Lower leg skin (tissue), 4 donors: ENCODE results near the gene DENR. TPM values are rescaled to one million over a fixed set of nuclear protein-coding genes. Genes with fewer than 3 reads are reported as not detected.

Source experiments
- DNase-seq, 2 donors: peaks; one replicate each; pipeline ENCODE4 v3.0.0-alpha.2; 2019; ENCODE audit warnings: low spot score in 2 of 2
- H3K4me3 ChIP-seq: fragments of 200-600 bp; sonication (generic); 2 replicates; pipeline ENCODE4 v1.5.1; 2017; ENCODE audit warnings: mild to moderate bottlenecking, low read depth; ENCODE audit not compliant: poor library complexity, severe bottlenecking
- POLR2A ChIP-seq, 2 donors: fragments of 450-650 bp; IDR thresholded peaks; one replicate each; pipeline ENCODE4 v1.6.1; 2016 to 2017; ENCODE audit warnings: antibody characterized with exemption in 2 of 2, mild to moderate bottlenecking in 1 of 2, moderate library complexity in 1 of 2
- WGBS, 2 donors: methylation state at CpG; one replicate each; pipeline ENCODE4 v1.1.5; 2018; 5-methylcytosine and 5-hydroxymethylcytosine counted together
- intact Hi-C: fragments of 100-400 bp; cut with DNase I; formaldehyde crosslinking; loops from one replicate; pipeline ENCODE4 v1.15.0; 2023; ENCODE audit warnings: low total_unique reads
- total RNA-seq, 4 donors: library from RNA; depleted of rRNA; stranded (reverse); fragments of >200 nt; gene quantifications; one replicate each; pipeline ENCODE4 v1.1.0, GENCODE V29; 2016
- TF ChIP-seq, protein P1 (sequence below), 3 donors: fragments of 450-650 bp; IDR thresholded peaks; one replicate each; pipeline ENCODE4 v1.5.1; 2016; ENCODE audit warnings: antibody characterized with exemption in 3 of 3, mild to moderate bottlenecking in 3 of 3, moderate library complexity in 2 of 3

The DENR gene
- total RNA-seq, 4 donors from 2014 or later: 22.1 to 30.4 (median 24.2) TPM

DNA sequence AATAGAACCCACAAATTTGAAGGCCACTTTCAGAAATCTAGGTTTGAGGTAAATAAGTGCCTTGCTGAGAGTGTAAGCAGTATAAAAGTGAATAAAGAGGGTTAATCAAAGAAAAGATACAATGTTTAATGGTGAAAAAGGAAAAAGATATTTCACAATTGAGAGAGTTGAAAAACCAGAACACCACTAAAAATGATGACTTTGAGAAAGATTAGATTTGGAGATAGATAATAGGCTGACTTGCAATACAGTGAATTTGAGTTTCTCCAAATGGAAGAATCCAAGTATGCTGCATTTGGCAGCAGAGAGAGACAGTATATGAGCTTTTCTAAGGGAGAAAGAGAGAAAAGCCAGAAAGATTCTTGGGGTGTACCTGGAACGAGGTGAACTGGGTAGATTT, 2.2 kb downstream of the DENR start:
- WGBS, 2 donors: 95 to 100% methylated on average over 1 of the region's 1 CpG
- no peak overlapping the region for H3K4me3 ChIP-seq
- no peak for TF ChIP-seq POLR2A (IDR thresholded peaks at IDR 0.05)
- TF ChIP-seq, protein P1, sequence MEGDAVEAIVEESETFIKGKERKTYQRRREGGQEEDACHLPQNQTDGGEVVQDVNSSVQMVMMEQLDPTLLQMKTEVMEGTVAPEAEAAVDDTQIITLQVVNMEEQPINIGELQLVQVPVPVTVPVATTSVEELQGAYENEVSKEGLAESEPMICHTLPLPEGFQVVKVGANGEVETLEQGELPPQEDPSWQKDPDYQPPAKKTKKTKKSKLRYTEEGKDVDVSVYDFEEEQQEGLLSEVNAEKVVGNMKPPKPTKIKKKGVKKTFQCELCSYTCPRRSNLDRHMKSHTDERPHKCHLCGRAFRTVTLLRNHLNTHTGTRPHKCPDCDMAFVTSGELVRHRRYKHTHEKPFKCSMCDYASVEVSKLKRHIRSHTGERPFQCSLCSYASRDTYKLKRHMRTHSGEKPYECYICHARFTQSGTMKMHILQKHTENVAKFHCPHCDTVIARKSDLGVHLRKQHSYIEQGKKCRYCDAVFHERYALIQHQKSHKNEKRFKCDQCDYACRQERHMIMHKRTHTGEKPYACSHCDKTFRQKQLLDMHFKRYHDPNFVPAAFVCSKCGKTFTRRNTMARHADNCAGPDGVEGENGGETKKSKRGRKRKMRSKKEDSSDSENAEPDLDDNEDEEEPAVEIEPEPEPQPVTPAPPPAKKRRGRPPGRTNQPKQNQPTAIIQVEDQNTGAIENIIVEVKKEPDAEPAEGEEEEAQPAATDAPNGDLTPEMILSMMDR (IDR thresholded peaks at IDR 0.05): no peak
- intact Hi-C loops: loop anchor here (5.0 kb wide), 2 partner anchors 117 to 227 kb away; partner anchors contain the start of genes KNTC1 and RSRC2
- DNase-seq: no peak

DNA sequence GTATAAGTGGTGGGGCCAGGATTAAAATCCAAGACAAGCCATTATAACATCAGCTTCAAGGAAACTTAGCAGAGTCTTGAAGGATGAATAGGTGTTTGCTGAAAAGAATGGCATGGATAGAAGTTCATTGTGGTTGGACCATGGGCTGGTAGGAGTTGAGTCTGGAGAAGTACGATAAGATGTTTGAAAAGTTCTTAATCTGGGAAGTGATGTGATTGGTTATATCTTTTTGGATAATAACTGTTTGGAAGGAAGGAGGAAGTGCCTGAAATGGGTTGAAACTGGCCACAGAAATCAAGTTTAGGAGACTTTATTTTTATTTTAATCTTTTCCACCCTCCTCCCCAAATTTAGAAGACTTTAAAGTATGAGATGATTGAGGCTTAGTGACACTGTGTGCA, 4.9 kb downstream of the DENR start:
- WGBS, 2 donors: 84 to 86% methylated on average over 1 of the region's 1 CpG
- DNase-seq: no peak
- H3K4me3 ChIP-seq: no peak overlapping the region
- intact Hi-C loops: no loop called here
- TF ChIP-seq POLR2A (IDR thresholded peaks at IDR 0.05): no peak
- TF ChIP-seq, protein P1 (IDR thresholded peaks at IDR 0.05): no peak

DNA sequence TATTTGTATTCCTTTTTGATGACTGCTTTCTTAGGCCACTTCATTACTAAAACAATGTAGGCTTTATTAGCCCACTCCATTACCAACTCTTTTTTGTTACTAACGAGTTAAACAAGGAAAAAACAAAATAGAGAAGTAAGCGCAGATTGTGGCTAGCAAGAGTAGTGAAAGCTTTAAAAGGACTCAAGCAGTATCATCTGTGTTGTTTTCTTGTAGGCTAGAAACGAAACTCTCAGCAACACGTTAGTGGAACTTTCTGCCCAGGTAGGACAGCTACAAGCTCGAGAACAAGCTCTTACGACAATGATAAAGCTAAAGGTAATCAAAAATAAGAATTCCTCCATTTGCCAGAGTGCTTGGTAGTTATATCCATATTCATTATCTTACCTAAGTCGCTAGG, 32.9 kb downstream of the DENR start:
- no peak overlapping the region for H3K4me3 ChIP-seq
- intact Hi-C loops: no loop called here
- TF ChIP-seq, protein P1 (IDR thresholded peaks at IDR 0.05): no peak
- no peak for TF ChIP-seq POLR2A (IDR thresholded peaks at IDR 0.05)
- 86 to 87% methylated on average over 7 of the region's 7 CpGs for WGBS, 2 donors
- DNase-seq: no peak

DNA sequence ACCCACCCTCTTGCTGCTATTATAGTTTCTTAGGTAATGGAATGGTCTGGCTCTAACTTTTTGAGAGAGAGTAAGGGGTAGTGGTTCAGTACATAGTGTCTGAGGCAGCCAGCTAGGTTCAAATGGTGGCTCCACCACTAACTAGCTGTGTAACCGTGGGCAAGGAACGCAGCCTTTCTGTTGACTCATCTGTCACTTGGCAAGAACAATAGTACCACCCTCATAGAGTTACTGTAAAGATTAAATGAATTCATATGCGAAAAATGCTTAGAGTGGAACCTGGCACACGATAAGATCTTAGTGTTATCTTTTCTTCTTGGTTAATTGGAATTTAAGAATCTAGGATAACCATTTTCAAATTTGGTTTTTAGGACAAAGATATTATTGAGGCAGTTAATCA, 35.8 kb downstream of the DENR start:
- 39 to 51% methylated on average over 4 of the region's 4 CpGs for WGBS, 2 donors
- H3K4me3 ChIP-seq: no peak overlapping the region
- intact Hi-C loops: no loop called here
- TF ChIP-seq, protein P1 (IDR thresholded peaks at IDR 0.05): no peak
- no peak for TF ChIP-seq POLR2A (IDR thresholded peaks at IDR 0.05)
- DNase-seq: no peak

DNA sequence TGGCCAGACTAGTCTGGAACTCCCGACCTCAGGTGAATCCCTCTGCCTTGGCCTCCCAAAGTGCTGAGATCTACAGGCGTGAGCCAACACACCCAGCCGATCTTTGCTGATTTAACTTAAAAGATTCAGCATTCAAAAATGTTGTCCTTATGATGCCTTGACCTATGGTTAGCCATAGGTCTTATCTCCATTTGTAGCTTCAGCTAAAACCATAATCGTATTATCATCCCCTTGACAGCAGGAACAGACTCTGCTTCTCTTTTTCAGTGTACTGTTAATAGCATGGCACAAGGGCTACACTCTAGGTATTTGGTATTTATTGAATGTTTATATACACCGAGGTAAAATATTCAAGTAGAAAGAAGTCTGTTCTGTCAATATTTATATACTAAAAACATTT, 37.0 kb downstream of the DENR start:
- WGBS, 2 donors: 88 to 91% methylated on average over 5 of the region's 5 CpGs
- no peak overlapping the region for H3K4me3 ChIP-seq
- DNase-seq: no peak
- intact Hi-C loops: loop anchor here (5.0 kb wide), 1 partner anchor 168 kb away; no protein-coding TSS in a partner anchor
- TF ChIP-seq POLR2A (IDR thresholded peaks at IDR 0.05): no peak
- TF ChIP-seq, protein P1 (IDR thresholded peaks at IDR 0.05): no peak

DNA sequence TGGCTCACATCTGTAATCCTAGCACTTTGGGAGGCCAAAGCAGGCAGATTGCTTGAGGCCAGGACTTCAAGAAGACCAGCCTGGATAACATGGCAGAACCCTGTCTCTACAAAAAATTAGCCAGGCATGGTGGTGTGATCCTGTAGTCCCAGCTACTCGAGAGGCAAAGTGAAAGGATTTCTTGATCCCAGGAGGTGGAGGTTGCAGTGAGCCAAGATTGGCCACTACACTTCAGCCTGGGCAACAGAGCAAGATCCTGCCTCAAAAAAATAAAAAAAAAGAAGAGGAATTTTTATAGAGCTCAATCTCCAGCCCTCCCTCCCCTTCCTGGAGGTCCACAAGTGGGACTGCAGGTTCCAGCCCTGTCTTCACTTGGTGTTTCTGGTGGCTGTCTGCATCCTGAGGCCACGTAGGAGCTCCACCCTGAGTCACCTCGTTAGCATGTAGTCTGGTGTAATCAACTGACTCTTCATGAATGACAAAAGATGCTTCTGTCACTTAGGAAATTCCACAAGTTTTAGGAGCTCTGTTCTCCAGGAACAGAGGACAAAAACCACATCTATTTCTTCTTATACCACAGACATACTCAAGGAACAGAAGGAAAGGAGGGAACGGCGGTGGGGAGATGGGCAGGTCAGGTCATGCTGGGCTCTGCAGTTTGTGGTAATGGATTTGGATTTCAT, 37.9 kb downstream of the DENR start:
- no peak for DNase-seq
- 61 to 68% methylated on average over 5 of the region's 5 CpGs for WGBS, 2 donors
- intact Hi-C loops: loop anchor here (5.0 kb wide), 1 partner anchor 167 kb away; no protein-coding TSS in a partner anchor
- TF ChIP-seq POLR2A (IDR thresholded peaks at IDR 0.05): no peak
- TF ChIP-seq, protein P1 (IDR thresholded peaks at IDR 0.05): no peak
- no peak overlapping the region for H3K4me3 ChIP-seq
